HG03025 (cell line): ENCODE results near the gene ZNF407.
"Not testable (repeated sequence)": the region's sequence is repeated elsewhere in the genome, so short reads cannot be mapped to it uniquely, and the experiment has no call there.

ENCODE experiments used
- ATAC-seq: cut with Tn5 transposase; IDR thresholded peaks from one replicate; pipeline ENCODE4 v1.9.1; 2021; ENCODE audit warnings: mild to moderate bottlenecking, moderate library complexity; ENCODE audit not compliant: unreplicated experiment, low FRiP score

The ZNF407 gene

GRCh38 chr18:74597662-74598349 lies at the start of gene ZNF407:
TSS of gene ZNF407 (plus strand) at chr18:74597870. CDS start at chr18:74631020, 33,150 bp downstream.
- ATAC-seq = peak; percentile 82

GRCh38 chr18:74549591-74550104 lies 48.0 kb upstream of the ZNF407 start:
- no peak for ATAC-seq

GRCh38 chr18:74550886-74551285 lies 46.8 kb upstream of the ZNF407 start:
- no peak for ATAC-seq

- ATAC-seq = no peak
Measured at GRCh38 chr18:74551452-74551851, 46.2 kb upstream of the ZNF407 start.

GRCh38 chr18:74551936-74552555 lies 45.6 kb upstream of the ZNF407 start:
- ATAC-seq = peak; percentile 95

- no peak for ATAC-seq
Measured at GRCh38 chr18:74556126-74556525, 41.5 kb upstream of the ZNF407 start.

- no peak for ATAC-seq
Measured at GRCh38 chr18:74558096-74558495, 39.6 kb upstream of the ZNF407 start.

- ATAC-seq = no peak
Measured at GRCh38 chr18:74562131-74562730, 35.4 kb upstream of the ZNF407 start.

GRCh38 chr18:74562775-74563174 lies 34.9 kb upstream of the ZNF407 start:
- ATAC-seq = no peak

- ATAC-seq = no peak
Measured at GRCh38 chr18:74563999-74564398, 33.7 kb upstream of the ZNF407 start.

- not testable (repeated sequence) for ATAC-seq
Measured at GRCh38 chr18:74565164-74565563, 32.5 kb upstream of the ZNF407 start.

GRCh38 chr18:74565993-74566392 lies 31.7 kb upstream of the ZNF407 start:
- ATAC-seq = not testable (repeated sequence)

GRCh38 chr18:74567822-74568221 lies 29.8 kb upstream of the ZNF407 start:
- ATAC-seq = no peak

- no peak for ATAC-seq
Measured at GRCh38 chr18:74569401-74569800, 28.3 kb upstream of the ZNF407 start.

- no peak for ATAC-seq
Measured at GRCh38 chr18:74570266-74570665, 27.4 kb upstream of the ZNF407 start.

- no peak for ATAC-seq
Measured at GRCh38 chr18:74571895-74572680, 25.6 kb upstream of the ZNF407 start.

GRCh38 chr18:74573053-74573452 lies 24.6 kb upstream of the ZNF407 start:
- no peak for ATAC-seq

- ATAC-seq = no peak
Measured at GRCh38 chr18:74574916-74575315, 22.8 kb upstream of the ZNF407 start.

GRCh38 chr18:74577019-74577418 lies 20.7 kb upstream of the ZNF407 start:
- no peak for ATAC-seq

- no peak for ATAC-seq
Measured at GRCh38 chr18:74579496-74580065, 18.1 kb upstream of the ZNF407 start.
